NCI-H748 (cell line): ENCODE data around the gene ITGA11.

ENCODE experiments used
- DNase-seq: peaks from one replicate; lab custom pipeline; 2025; ENCODE audit not compliant: unreplicated experiment; lab: John Stamatoyannopoulos, UW

ITGA11 gene

DNA sequence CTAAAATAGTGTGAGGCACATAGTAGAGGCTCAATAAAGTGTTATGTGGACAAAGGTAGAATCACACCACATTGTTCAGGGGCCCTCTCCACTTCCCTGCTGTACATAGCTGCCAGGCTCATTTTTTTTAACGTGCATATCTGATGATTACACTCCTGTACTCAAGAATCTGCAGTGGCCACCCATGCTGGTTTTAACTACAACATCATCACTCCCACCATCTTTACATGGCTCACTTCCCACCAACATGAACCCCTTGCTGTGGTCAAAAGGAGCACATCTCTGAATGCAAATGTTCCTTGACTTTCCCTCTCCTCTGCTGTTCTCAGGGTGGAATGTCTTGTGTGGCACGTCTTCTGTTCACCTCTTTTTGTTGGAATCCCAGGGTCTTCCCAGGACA, 77.7 kb downstream of the ITGA11 start:
- DNase-seq, result no peak

GRCh38 chr15:68353421-68354135, 78.4 kb downstream of the ITGA11 start:
- DNase-seq, result no peak

DNA sequence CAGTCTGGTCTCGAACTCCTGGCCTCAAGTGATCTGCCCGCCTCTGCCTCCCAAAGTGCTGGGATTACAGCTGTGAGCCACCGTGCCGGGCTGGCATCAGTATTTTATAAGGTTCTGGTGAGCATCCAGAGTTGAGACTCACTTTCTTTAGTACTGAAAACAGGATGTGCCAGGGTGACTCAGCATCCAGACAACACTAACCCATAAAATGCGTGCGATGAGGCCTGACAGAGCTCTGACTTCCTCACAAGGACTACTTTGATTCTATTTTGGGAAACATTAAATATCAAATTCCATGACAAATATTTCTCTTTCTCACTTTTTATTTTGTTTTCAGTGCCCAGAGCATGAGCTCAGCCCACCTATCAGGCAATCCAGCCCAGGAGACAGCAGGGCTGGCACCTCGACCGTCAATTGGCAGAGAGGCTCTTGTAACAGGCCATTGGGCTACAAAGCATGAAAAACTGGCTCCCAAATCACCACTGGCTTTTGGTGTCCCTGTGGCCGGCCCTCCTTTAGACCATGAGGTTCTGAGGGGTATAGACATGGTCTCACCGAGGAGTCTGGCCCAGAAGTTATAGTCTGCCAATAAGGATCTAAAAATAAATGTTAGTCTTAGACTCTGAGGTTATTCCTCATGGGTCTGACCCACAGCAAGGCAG, 79.4 kb downstream of the ITGA11 start:
- no peak for DNase-seq

DNA sequence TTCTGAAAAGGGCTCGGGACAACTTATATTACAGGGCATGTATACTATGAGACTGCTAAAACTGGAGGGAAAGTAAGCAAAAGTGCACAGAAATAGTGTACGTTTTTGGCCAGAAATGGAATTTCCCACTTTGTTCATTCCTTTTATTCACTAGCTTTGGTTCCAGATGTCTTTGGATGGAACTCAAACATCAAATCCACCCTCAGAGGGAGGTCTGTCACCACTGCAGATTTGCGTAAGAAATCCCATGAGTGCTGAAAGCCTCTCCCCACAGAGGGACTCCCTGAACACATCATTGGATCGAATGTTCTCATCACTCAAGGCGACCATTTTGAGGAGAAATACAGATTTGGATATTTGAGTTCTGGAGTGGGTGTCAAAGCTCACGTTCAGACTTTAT, 82.8 kb downstream of the ITGA11 start:
- no peak for DNase-seq

DNA sequence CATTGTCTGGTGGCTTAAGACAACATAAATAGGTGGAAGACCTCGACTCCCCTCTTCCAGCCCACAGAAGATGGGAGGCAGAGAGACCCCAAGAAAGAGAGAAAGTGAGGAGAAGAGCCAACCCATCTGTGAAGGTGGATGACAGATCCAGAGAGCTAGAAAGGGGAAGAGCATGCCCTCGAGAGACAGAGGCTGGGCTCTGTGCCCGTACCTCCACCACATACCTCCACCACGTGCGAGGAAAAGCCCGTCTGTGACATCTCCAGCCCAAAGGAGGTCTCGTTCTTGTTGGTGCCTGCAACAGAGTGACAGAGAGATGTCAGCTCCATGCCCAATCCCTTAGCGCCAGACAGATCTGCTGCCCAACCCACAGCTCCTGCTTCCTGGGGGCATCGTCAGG, 83.4 kb downstream of the ITGA11 start:
- no peak for DNase-seq

GRCh38 chr15:68348081-68348480, 83.9 kb downstream of the ITGA11 start:
- no peak for DNase-seq

DNA sequence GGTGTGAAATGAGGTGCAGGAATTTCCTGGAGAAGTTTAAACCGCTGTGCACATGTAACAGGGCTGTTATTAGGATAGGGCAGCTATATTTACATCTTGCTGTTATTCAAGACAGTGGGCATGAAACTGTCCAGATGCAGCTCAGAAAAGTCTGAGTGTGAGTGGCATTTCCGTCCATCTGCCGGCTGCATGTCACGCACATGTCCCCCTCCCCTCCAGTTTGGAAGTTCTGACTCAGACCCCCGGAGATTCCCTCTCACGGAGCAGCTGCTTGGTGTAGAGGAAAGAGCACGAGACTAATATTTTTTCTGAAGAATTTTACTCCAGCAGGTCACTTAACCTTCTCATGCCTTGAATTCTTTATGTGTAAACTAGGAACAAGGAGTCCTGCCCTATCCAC, 84.6 kb downstream of the ITGA11 start:
- DNase-seq, result no peak

- no peak for DNase-seq
Observed at GRCh38 chr15:68346979-68347378, 85.0 kb downstream of the ITGA11 start.

- no peak for DNase-seq
Observed at GRCh38 chr15:68345481-68345880, 86.5 kb downstream of the ITGA11 start.

GRCh38 chr15:68344600-68344999, 87.4 kb downstream of the ITGA11 start:
- DNase-seq, result no peak

DNA sequence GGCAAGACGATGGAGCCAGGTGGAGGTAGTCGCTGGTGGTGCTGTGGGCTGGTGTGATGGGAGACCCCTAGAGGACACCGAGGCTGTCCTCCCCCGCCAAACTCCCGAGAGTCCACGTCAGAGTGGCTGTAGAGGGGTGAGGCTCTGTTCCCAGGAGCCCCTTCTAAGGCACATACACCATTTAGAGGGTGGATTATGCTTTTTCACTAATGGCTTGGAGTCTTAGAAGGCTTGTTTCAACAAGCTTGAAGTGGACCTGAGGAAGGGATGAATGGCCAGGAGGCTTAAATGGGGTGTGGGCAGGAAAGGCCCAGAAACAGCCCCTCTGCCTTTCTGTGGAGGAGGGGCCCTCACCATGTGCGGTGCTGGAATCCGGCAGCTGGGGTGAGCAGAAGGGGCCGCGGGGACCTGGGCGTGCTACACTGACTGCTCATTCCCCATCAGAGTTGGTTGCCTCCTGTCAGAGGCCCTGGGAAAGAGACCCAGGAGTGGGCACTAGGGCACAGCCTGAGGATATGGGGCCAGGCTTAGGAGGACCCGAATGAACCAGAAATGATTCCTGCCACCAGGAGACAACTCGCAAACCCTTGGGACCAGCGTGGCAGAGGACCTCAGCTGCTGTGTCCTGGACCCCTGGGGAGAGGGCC, 88.3 kb downstream of the ITGA11 start:
- no peak for DNase-seq

- no peak for DNase-seq
Observed at GRCh38 chr15:68341760-68342725, 89.9 kb downstream of the ITGA11 start.

DNA sequence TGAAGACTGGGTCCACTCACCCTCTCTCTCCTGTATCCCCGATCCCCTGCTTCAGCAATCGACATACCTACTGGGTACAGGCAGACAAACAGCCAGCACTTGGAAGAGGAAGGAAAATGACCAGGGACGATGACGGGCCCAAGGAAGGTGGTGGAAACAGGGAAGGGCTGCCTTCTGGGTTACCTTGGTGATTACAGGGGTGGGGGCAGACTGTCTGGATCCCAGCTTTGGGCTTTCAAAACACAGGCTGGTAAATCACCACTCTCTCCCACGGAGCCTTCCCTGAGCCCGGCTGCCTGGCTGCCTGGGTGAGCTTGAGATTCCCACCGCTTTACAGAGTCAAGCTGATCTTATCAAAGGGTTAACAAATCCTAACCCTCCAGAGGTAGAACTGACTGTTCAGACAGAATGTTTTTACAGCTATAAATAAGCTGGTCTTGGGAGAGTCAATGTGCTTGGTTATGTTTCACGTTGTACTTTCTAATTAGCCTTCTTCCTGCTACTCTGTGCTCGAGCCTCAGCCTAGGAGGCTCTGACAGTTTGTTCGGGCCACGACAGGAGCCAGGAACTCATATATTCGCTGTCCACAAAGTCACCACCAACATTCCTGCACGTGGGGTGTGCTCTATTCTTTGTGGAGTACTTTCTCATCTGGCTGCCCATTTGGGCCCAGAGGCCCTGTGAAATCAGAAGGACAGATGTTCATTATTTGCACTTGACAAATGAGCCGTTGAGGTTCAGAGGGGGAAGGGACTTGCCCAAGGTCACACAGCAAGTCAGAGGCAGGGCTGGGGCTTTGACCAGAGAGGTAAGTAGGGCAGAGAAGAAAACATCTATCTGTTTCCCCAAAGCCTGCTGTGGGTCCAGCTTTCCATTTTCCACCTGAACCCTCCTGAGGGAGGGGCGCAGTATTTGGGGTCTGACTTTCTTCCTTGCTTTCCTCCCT, 91.0 kb downstream of the ITGA11 start:
- DNase-seq, result no peak

- no peak for DNase-seq
Observed at GRCh38 chr15:68339481-68339880, 92.5 kb downstream of the ITGA11 start.

GRCh38 chr15:68337826-68338225, 94.1 kb downstream of the ITGA11 start:
- no peak for DNase-seq

- DNase-seq, result no peak
Observed at GRCh38 chr15:68336516-68336915, 95.4 kb downstream of the ITGA11 start.

GRCh38 chr15:68335655-68336054, 96.3 kb downstream of the ITGA11 start:
- DNase-seq, result no peak

GRCh38 chr15:68335251-68335650, 96.7 kb downstream of the ITGA11 start:
- no peak for DNase-seq

- DNase-seq, result no peak
Observed at GRCh38 chr15:68334661-68335124, 97.3 kb downstream of the ITGA11 start.
